Lower leg skin (tissue), 3 donors: ENCODE results near the gene TIRAP.

Source experiments
- POLR2A ChIP-seq, 2 donors: fragments of 450-650 bp; IDR thresholded peaks; one replicate each; pipeline ENCODE4 v1.6.1; 2016 to 2017; ENCODE audit warnings: antibody characterized with exemption in 2 of 2, mild to moderate bottlenecking in 1 of 2, moderate library complexity in 1 of 2
- TF ChIP-seq, protein P1 (sequence below), 3 donors: fragments of 450-650 bp; IDR thresholded peaks; one replicate each; pipeline ENCODE4 v1.5.1; 2016; ENCODE audit warnings: antibody characterized with exemption in 3 of 3, mild to moderate bottlenecking in 3 of 3, moderate library complexity in 2 of 3

DNA sequence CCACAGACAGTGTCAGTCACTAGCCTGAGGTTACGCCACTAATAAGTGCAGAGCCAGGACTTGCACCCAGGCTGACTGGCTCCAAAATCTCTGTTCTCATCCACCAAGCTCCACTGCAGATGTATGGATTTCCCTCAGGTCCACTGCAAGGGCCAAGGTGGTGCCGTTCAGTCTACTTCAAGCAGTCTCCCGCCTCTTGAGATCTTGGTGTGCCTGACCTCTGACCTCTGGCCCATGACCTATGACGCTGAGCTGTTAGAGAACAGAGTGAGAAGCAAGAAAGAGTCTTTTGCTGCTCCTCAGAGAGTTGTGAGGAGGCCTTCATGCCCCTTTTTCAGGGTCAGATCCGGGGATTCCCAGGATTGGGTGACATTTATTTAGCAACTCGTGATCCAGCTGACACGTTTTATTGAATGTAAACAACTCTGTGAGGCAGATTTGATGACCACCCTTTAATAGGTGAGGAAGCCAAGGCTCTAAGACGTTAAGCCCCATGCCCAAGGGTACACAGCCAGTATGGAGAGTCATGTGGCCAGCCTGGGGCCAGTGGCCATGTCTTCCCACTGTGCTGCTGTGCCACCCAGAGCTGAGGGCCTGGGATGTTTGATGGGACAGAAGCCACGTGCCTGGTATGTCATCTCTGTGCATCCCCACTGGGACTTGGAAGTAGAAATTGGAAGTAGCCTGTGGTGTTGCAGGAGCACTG is 46.2 kb downstream of the TIRAP start:
- TF ChIP-seq, protein P1, sequence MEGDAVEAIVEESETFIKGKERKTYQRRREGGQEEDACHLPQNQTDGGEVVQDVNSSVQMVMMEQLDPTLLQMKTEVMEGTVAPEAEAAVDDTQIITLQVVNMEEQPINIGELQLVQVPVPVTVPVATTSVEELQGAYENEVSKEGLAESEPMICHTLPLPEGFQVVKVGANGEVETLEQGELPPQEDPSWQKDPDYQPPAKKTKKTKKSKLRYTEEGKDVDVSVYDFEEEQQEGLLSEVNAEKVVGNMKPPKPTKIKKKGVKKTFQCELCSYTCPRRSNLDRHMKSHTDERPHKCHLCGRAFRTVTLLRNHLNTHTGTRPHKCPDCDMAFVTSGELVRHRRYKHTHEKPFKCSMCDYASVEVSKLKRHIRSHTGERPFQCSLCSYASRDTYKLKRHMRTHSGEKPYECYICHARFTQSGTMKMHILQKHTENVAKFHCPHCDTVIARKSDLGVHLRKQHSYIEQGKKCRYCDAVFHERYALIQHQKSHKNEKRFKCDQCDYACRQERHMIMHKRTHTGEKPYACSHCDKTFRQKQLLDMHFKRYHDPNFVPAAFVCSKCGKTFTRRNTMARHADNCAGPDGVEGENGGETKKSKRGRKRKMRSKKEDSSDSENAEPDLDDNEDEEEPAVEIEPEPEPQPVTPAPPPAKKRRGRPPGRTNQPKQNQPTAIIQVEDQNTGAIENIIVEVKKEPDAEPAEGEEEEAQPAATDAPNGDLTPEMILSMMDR (IDR thresholded peaks at IDR 0.05) = no peak
- no peak for TF ChIP-seq POLR2A (IDR thresholded peaks at IDR 0.05)
